Measurements from ENCODE around the gene DAZAP1. TPM values are rescaled to one million over a fixed set of nuclear protein-coding genes. Genes with fewer than 3 reads are reported as not detected.

Gene DAZAP1
- total RNA-seq, 1 donor from 2014 or later: 15.8 TPM

DNA sequence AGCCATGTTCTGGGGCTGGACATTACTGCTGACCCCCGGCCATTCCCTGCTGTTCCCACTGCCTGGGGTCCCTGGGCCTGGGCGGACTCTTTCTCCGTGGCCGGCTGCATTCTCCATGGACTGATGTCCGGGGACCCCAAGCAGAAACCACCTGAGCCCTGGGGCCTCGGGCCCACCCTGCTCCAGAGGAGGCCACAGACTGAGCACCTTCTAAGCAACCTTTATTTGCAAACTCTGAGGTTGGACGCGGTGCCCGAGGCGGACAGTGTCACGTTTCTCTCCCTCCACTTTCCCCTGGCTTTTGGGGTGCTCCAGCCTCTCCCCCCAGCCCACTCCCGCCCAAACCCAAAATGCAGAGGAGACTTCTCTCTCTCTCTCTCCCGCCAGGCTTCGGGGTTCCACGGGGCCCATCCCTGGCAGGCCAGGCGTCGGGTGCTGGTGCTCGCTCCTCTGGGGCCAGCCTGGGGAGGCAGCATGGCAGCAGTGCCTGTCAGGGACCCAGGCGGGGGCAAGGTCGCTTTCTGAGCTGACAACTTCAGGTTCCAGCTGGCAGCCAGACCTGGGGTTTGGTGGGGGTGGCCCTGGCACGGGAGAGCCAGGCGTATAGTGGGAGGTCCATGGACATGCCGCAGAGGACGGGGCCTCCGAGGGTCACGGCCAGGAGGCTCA, 74.0 kb downstream of the DAZAP1 start:
- peaks cover 2 to 14% of the 10 kb centered on the region in 2 donors for H3K4me1 ChIP-seq
- H3K9me3 ChIP-seq: no peaks in the 10 kb centered on the region
- intact Hi-C loops (cut with DNase I): no loop called here
- no peak overlapping the region for H3K4me3 ChIP-seq
- no peak for DNase-seq (ENCODE audit: low spot score in 2 of 2)
- H3K36me3 ChIP-seq: peaks cover 0 to 4% of the 10 kb centered on the region in 2 donors
- TF ChIP-seq, protein P1, sequence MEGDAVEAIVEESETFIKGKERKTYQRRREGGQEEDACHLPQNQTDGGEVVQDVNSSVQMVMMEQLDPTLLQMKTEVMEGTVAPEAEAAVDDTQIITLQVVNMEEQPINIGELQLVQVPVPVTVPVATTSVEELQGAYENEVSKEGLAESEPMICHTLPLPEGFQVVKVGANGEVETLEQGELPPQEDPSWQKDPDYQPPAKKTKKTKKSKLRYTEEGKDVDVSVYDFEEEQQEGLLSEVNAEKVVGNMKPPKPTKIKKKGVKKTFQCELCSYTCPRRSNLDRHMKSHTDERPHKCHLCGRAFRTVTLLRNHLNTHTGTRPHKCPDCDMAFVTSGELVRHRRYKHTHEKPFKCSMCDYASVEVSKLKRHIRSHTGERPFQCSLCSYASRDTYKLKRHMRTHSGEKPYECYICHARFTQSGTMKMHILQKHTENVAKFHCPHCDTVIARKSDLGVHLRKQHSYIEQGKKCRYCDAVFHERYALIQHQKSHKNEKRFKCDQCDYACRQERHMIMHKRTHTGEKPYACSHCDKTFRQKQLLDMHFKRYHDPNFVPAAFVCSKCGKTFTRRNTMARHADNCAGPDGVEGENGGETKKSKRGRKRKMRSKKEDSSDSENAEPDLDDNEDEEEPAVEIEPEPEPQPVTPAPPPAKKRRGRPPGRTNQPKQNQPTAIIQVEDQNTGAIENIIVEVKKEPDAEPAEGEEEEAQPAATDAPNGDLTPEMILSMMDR (IDR thresholded peaks at IDR 0.05): no peak
- H3K27me3 ChIP-seq: no peaks in the 10 kb centered on the region
- H3K27ac ChIP-seq: no peak overlapping the region

DNA sequence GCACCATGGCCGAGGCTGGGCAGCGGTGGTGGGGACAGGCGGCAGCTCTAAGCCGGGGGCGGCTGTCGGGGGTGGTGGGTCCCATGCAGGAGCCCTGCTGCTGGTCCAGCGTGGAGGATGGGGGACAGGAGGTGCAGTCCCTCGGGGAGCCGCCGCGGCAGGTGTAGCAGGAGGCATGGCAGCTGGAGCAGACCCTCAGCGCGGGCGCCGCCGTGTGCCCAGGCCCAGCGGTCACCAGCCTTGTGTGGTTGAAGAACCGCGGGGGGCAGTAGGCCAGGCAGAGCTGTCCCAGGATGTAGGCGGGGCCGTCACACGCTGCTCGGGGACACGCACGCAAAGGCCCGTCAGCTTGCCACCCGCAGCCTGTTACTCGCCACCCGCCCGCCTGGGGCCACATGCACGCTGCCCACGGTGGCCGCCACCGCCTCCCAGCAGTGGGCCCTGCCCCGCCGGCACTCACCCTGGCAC, 74.5 kb downstream of the DAZAP1 start:
- no peak for DNase-seq (ENCODE audit: low spot score in 2 of 2)
- TF ChIP-seq, protein P1 (IDR thresholded peaks at IDR 0.05): no peak
- intact Hi-C loops (cut with DNase I): no loop called here

DNA sequence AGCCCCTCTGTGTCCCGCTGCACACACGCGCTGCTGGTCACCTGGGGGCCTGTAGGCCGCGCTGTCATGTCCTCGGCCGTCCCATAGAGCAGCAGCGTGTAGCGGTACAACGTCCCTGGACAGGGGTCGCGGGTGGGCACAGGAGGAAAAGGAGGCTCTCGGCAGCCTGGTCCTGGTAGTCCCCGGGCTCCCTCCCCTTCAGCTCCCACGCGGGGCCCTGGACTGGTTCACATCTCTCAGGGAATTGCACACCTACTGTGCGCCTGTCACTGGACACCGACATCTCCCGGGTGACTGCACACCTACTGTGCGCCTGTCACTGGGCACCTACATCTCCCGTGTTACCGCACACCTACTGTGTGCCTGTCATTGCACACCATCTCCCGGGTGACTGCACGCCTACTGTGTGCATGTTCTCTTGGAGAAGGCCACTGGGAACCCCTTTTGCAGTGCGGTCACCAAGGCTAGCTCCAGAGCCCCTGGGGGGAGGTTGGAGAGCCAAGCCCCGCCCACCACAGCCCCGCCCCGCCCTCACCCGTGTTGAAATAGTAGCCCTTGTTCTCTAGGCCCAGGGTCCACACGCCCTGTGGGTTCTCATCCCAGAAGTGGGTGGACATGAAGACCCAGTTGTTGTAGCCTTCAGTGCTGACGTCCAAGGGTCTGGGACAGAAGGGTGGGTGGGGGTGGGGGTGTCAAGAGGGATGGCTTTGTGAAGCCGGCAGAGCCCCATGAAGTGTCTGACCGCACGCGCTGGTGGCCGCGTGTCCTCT, 75.2 kb downstream of the DAZAP1 start:
- intact Hi-C loops (cut with DNase I): no loop called here
- TF ChIP-seq, protein P1 (IDR thresholded peaks at IDR 0.05): no peak
- no peak overlapping the region for H3K27ac ChIP-seq

More for the DNA sequence above, 74.5 kb downstream of the DAZAP1 start:
- Histone ChIP-seq H3K27me3 (no peaks in the 10 kb centered on the region), H3K27ac (no peak overlapping the region), H3K9me3 (no peaks in the 10 kb centered on the region), H3K4me3 (no peak overlapping the region), H3K36me3 (no peaks in the 10 kb centered on the region), H3K4me1 (peaks cover 2 to 14% of the 10 kb centered on the region in 2 donors)

DNA sequence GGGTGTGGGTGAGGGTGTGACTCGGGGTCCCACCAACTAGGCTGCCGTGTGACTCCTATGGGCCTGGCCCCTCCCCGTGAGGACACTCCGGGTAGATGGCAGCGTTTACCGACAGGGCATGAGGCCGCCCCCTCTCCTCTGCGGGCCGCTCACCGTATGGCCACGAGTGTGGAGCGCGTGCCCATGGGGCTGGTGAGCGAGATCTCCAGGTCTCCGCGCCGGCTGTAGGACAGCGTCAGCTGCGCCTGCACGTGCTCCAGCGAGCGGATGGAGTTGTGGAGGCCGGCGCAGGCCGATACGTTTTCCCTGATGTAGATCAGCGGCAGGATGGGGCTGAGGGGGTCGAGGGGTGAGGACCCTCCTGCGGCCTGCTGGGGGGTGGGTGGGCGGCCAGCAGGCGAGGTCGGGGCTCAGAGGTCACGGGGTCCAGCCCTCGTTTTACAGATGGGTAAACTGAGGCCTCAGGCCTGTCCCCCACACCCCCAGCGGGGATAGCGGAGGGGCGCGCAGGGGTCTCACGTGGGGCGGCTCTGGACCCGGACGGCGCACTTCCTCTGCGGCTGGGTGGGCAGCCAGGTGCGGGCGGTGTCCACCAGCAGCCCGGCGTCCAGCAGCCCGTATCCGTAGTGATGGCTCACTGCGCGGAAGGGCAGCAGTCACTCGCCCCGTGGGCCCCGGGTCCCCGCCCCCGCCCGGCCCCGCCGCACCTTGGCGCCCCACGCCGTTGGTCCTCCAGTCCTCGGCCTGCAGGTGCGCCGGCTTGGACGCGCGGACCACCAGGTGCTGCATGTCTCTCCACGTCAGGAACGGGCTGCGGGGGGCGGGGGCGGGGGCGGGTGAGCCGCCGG, 76.0 kb downstream of the DAZAP1 start:
- H3K4me3 ChIP-seq: no peak overlapping the region
- H3K27ac ChIP-seq: no peak overlapping the region
- intact Hi-C loops (cut with DNase I): no loop called here
- no peaks in the 10 kb centered on the region for H3K36me3 ChIP-seq
- H3K4me1 ChIP-seq: peaks cover 0 to 8% of the 10 kb centered on the region in 2 donors
- no peaks in the 10 kb centered on the region for H3K9me3 ChIP-seq
- H3K27me3 ChIP-seq: no peaks in the 10 kb centered on the region
- DNase-seq (ENCODE audit: low spot score in 2 of 2): no peak
- TF ChIP-seq, protein P1 (IDR thresholded peaks at IDR 0.05): no peak

More for the DNA sequence above, 75.2 kb downstream of the DAZAP1 start:
- H3K4me1 ChIP-seq: peaks cover under 1 to 14% of the 10 kb centered on the region in 2 donors
- no peaks in the 10 kb centered on the region for H3K27me3 ChIP-seq
- no peaks in the 10 kb centered on the region for H3K36me3 ChIP-seq
- no peak for DNase-seq (ENCODE audit: low spot score in 2 of 2)
- no peak overlapping the region for H3K4me3 ChIP-seq
- no peaks in the 10 kb centered on the region for H3K9me3 ChIP-seq

DNA sequence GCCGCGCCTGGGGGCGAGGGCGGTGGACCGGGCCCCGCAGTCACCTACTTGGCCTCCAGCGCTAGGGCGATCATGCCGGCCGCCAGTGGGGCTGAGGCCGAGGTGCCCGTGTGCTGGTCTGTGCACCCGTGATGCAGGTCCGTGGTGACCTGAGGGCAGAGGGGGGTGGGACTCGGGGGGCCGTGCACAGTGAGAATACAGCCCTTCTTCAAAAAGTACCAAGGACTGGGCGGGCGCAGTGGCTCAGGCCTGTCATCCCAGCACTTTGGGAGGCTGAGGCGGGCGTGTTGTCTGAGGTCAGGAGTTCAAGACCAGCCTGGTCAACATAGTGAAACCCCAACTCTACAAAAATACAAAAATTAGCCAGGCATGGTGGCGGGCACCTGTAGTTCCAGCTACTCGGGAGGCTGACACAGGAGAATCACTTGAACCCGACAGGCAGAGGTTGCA, 76.6 kb downstream of the DAZAP1 start:
- DNase-seq (ENCODE audit: low spot score in 2 of 2): no peak
- H3K36me3 ChIP-seq: no peaks in the 10 kb centered on the region
- no peak overlapping the region for H3K4me3 ChIP-seq
- intact Hi-C loops (cut with DNase I): no loop called here
- H3K27me3 ChIP-seq: no peaks in the 10 kb centered on the region
- no peaks in the 10 kb centered on the region for H3K9me3 ChIP-seq
- TF ChIP-seq, protein P1 (IDR thresholded peaks at IDR 0.05): no peak
- no peak overlapping the region for H3K27ac ChIP-seq
- H3K4me1 ChIP-seq: peaks cover 0 to 5% of the 10 kb centered on the region in 2 donors

All from ascending aorta (tissue), 2 donors.